HepG2 (cell line): ENCODE data around the gene MIER1. TPM values are rescaled to one million over a fixed set of nuclear protein-coding genes. Genes with fewer than 3 reads are reported as not detected.

Source experiments
- ATAC-seq: fragments of 200-7000 bp; cut with Tn5 transposase; 3 replicates; pipeline ENCODE4 v1.9.1; 2020; ENCODE audit warnings: mild to moderate bottlenecking, moderate library complexity
- BruUV-seq: library from RNA; stranded (reverse); fragments of 400-500 nt; replicated peaks from 2 replicates; lab custom pipeline; 2021; lab: Mats Ljungman, UMichigan
- CTCF ChIA-PET: fragments of 300-600 bp; formaldehyde crosslinking; extraction: SDS; loops from one replicate; lab custom pipeline; 2021; ENCODE audit warnings: low total read pairs, inconsistent platforms, low intra/inter-chr PET ratio; lab: Yijun Ruan, JAX
- POLR2A ChIA-PET: fragments of 350-600 bp; sonication (Branson Sonifier 250); formaldehyde crosslinking; loops from one replicate; lab custom pipeline; 2020; ENCODE audit warnings: antibody characterized with exemption, inconsistent platforms; lab: Yijun Ruan, JAX
- DNase-seq: peaks from one replicate; pipeline ENCODE4 v3.0.0-alpha.2; 2015; ENCODE audit warnings: low spot score
- FAIRE-seq: peaks from 3 replicates; lab custom pipeline; 2011; peaks lifted over from hg19 to GRCh38; lab: Jason Lieb, UNC
- H2AFZ ChIP-seq: one replicate; pipeline ENCODE4 v1.6.1; 2011; ENCODE audit warnings: low read length, inconsistent platforms
- H3K27ac ChIP-seq: fragments of 300-600 bp; 3 replicates; pipeline ENCODE4 v1.8.0; 2011; ENCODE audit warnings: mixed run types, mild to moderate bottlenecking, mixed read lengths, low read length, inconsistent platforms; ENCODE audit not compliant: insufficient read depth; ENCODE audit errors: extremely low read length
- H3K27me3 ChIP-seq, 2 experiments: fragments of 200-600 bp in 1 of 2; 2 replicates in 1 of 2; 3 replicates in 1 of 2; pipeline versions ENCODE4 v1.6.0 to v1.8.0; 2011; ENCODE audit warnings: low read length in 2 of 2, mild to moderate bottlenecking in 2 of 2, moderate library complexity in 2 of 2, inconsistent platforms in 1 of 2; ENCODE audit not compliant: insufficient read depth in 2 of 2, control insufficient read depth in 1 of 2
- H3K36me3 ChIP-seq, 2 experiments: fragments of 200-600 bp in 1 of 2; replicated peaks in 1 of 2; 2 replicates in 1 of 2; 3 replicates in 1 of 2; pipeline versions ENCODE4 v1.5.1 to v1.8.0; 2011; ENCODE audit warnings: low read length in 2 of 2, inconsistent platforms in 1 of 2; ENCODE audit not compliant: insufficient read depth in 2 of 2, control insufficient read depth in 1 of 2
- H3K4me1 ChIP-seq: 2 replicates; pipeline ENCODE4 v1.5.1; 2012; ENCODE audit warnings: low read length, inconsistent platforms; ENCODE audit not compliant: insufficient read depth
- H3K4me2 ChIP-seq: 2 replicates; pipeline ENCODE4 v1.6.0; 2011; ENCODE audit warnings: low read depth, low read length, inconsistent platforms
- H3K4me3 ChIP-seq, 3 experiments: fragments of 200-600 bp in 1 of 3; sonication (generic), shearing (Covaris generic) in 1 of 3; replicated peaks in 1 of 3; 2 replicates each; pipeline ENCODE4 v1.5.1; 2011 to 2016; ENCODE audit warnings: low read length in 3 of 3, inconsistent platforms in 2 of 3, low read depth in 2 of 3, mild to moderate bottlenecking in 2 of 3, control low read depth in 1 of 3, mixed read lengths in 1 of 3; ENCODE audit not compliant: insufficient read depth in 1 of 3
- H3K79me2 ChIP-seq: one replicate; pipeline ENCODE4 v1.6.1; 2011; ENCODE audit warnings: low read length, inconsistent platforms; ENCODE audit not compliant: insufficient read depth
- H3K9ac ChIP-seq: 2 replicates; pipeline ENCODE4 v1.6.0; 2011; ENCODE audit warnings: mild to moderate bottlenecking, low read depth, low read length, inconsistent platforms; ENCODE audit not compliant: insufficient read depth
- H3K9me3 ChIP-seq: 2 replicates; pipeline ENCODE4 v1.5.1; 2012; ENCODE audit warnings: mild to moderate bottlenecking, low read length
- H4K20me1 ChIP-seq: 2 replicates; pipeline ENCODE4 v1.6.0; 2011; ENCODE audit warnings: inconsistent platforms, mild to moderate bottlenecking, low read length, moderate library complexity; ENCODE audit not compliant: insufficient read depth
- CREB1 ChIP-seq, 2 experiments: fragments of 450-650 bp in 1 of 2; IDR thresholded peaks; 2 replicates each; pipeline ENCODE4 v1.6.1; 2016 to 2017; ENCODE audit warnings: control low read depth in 1 of 2, mild to moderate bottlenecking in 1 of 2, missing compliant biosample characterization in 1 of 2, missing genetic modification characterization in 1 of 2
- MAZ ChIP-seq, 2 experiments: sonication (generic) in 1 of 2; formaldehyde crosslinking in 1 of 2; IDR thresholded peaks; 2 replicates each; pipeline versions ENCODE4 v1.5.0 to v1.6.1; 2012 to 2020; ENCODE audit warnings: low read depth in 2 of 2, mild to moderate bottlenecking in 2 of 2, borderline replicate concordance in 1 of 2, improper control_type of control experiment in 1 of 2, low read length in 1 of 2, missing genetic modification reagents in 1 of 2, moderate library complexity in 1 of 2
- PLSCR1 ChIP-seq: sonication (generic); formaldehyde crosslinking; IDR thresholded peaks from 2 replicates; pipeline ENCODE4 v1.5.0; 2020; ENCODE audit warnings: missing genetic modification reagents, mild to moderate bottlenecking, borderline replicate concordance
- ZBTB21 ChIP-seq: sonication (generic); formaldehyde crosslinking; IDR thresholded peaks from 2 replicates; pipeline ENCODE4 v1.4.0; 2020; ENCODE audit warnings: missing genetic modification reagents
- WGBS: methylation state at CpG from one replicate; pipeline ENCODE4 v1.1.6; 2017; ENCODE audit warnings: low lambda C conversion rate; 5-methylcytosine and 5-hydroxymethylcytosine counted together
- in situ Hi-C: cut with HindIII; loops from 2 replicates; pipeline ENCODE4 v1.10.0; 2017; ENCODE audit warnings: low pct_unique_long_range_greater_than_20kb; ENCODE audit not compliant: extremely low pct_ligation_motif_present
- intact Hi-C: fragments of 100-400 bp; cut with micrococcal nuclease; formaldehyde crosslinking; loops from one replicate; pipeline ENCODE4 v1.10.0; 2022; ENCODE audit not compliant: unreplicated experiment
- polyA plus RNA-seq, 8 experiments: library from polyadenylated mRNA; depleted of rRNA in 3 of 8; stranded (reverse) in 7 of 8; unstranded in 1 of 8; fragments of >200 nt; fragmentation: Illumina TruSeq in 4 of 8; extraction: Trizol in 4 of 8; gene quantifications; 2 replicates each; pipeline versions ENCODE4 v1.2.1 to v1.2.3, GENCODE V29; 2011 to 2016; ENCODE audit warnings: low read depth in 4 of 8, missing spikeins in 1 of 8, mixed read lengths in 1 of 8; ENCODE audit not compliant: insufficient read depth in 1 of 8
- total RNA-seq, 5 experiments: library from RNA; depleted of rRNA; stranded (reverse); fragments of >200 nt; fragmentation: Illumina TruSeq; extraction: Trizol; gene quantifications; 2 replicates each; pipeline ENCODE4 v1.2.3, GENCODE V29; 2016; ENCODE audit warnings: low read depth in 1 of 5
- TF ChIP-seq, protein P1 (sequence below): IDR thresholded peaks from 2 replicates; pipeline ENCODE4 v1.6.1; 2016; ENCODE audit warnings: missing biosample characterization, missing genetic modification reagents, low read depth

MIER1 gene
- total and polyA plus RNA-seq, 2 of the 13 experiments (the other 11 are each of a cell fraction or from before 2014, with no cell fraction given): 7.0 to 30.4 TPM

DNA sequence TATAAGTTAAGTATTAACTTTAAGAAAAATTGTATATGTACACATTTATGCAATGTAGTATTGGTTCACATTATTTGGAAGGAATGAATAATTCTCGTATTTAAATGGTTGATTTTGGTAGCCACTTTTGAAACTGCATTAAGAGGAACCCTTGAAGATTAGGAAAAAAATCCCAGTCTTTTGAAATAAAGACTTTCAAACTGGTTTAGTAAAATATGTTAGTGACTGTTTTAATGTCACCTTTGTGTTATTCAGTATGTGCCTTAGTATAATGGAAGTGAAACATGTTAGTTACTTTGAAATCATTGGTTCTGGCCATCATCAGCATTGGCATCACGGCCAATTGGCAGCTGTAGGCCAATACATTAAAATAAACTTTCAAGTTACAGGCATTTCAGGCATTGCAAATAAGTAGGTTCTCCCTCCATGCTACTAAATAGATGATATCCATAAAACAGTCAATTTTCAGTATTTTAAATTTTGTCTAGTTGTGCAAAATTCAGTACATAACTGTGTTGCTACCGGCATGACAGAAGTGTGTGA, 4.4 kb downstream of the MIER1 start:
- Histone ChIP-seq H3K4me1 (peaks cover 46% of the 10 kb centered on the region), H3K4me3 (peak overlapping the region in 1 of 3 experiments; percentile 55; a peak in 3 of 6 replicates), H2AFZ (no peak overlapping the region), H3K4me2 (peak overlapping the region; percentile 78), H3K9ac (peak overlapping the region; percentile 54; the same call in 1 of the 2 replicates), H3K36me3 (no peaks in the 10 kb centered on the region), H3K9me3 (no peaks in the 10 kb centered on the region), H3K27ac (peak overlapping the region; percentile 94), H3K27me3 (no peaks in the 10 kb centered on the region; a peak in 1 of 5 replicates), H3K79me2 (peaks cover 53% of the 10 kb centered on the region), H4K20me1 (0 out of 2 replicates have a peak, but pooled peaks cover 5% of the 10 kb centered on the region)
- POLR2A ChIA-PET: interaction anchor here (3.1 kb wide), 1 partner anchor 15 kb away, joined by 14 read pairs; no protein-coding TSS in a partner anchor
- DNase-seq (no peak), ATAC-seq (no peak), FAIRE-seq (no peak)
- 87% methylated on average over 3 of the region's 3 CpGs for WGBS
- TF ChIP-seq PLSCR1 (no peak), CREB1 (IDR thresholded peaks at IDR 0.05) (no peak), CREB1 (CRISPR knock-in tag; IDR thresholded peaks at IDR 0.05) (peak; percentile 25; the same call in 1 of the 2 replicates), MAZ (IDR thresholded peaks at IDR 0.05; ENCODE audit: borderline replicate concordance, low read depth, low read length) (no peak), MAZ (CRISPR knock-in tag; IDR thresholded peaks at IDR 0.05; ENCODE audit: low read depth) (no peak), ZBTB21 (no peak)
- TF ChIP-seq, protein P1, sequence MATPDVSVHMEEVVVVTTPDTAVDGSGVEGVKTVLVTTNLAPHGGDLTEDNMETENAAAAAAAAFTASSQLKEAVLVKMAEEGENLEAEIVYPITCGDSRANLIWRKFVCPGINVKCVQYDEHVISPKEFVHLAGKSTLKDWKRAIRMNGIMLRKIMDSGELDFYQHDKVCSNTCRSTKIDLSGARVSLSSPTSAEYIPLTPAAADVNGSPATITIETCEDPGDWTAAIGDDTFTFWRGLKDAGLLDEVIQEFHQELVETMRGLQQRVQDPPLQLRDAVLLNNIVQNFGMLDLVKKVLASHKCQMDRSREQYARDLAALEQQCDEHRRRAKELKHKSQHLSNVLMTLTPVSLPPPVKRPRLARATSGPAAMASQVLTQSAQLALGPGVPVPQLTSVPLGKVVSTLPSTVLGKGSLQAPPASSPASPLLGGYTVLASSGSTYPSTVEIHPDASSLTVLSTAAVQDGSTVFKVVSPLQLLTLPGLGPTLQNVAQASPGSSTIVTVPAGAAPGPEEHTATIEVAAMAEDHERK (CRISPR knock-in tag): no peak
- intact Hi-C loops (loop anchor here (5.0 kb wide), 1 partner anchor 162 kb away; no protein-coding TSS in a partner anchor), in situ Hi-C loops (loop anchor here (5.0 to 25.0 kb wide), 2 partner anchors 123 to 483 kb away; partner anchors contain the start of gene SLC35D1)
- CTCF ChIA-PET: no interaction called here
- TSS peak; percentile 42 for BruUV-seq
